Right forelimb (tissue), 1 donor: Measurements from ENCODE around the gene ABI3.
A peak's percentile ranks its signal among the peaks of the same experiment; 100 is the strongest.

Source experiments
- DNase-seq: peaks from one replicate; pipeline ENCODE4 v3.0.0-alpha.2; 2018

ABI3 gene

DNA sequence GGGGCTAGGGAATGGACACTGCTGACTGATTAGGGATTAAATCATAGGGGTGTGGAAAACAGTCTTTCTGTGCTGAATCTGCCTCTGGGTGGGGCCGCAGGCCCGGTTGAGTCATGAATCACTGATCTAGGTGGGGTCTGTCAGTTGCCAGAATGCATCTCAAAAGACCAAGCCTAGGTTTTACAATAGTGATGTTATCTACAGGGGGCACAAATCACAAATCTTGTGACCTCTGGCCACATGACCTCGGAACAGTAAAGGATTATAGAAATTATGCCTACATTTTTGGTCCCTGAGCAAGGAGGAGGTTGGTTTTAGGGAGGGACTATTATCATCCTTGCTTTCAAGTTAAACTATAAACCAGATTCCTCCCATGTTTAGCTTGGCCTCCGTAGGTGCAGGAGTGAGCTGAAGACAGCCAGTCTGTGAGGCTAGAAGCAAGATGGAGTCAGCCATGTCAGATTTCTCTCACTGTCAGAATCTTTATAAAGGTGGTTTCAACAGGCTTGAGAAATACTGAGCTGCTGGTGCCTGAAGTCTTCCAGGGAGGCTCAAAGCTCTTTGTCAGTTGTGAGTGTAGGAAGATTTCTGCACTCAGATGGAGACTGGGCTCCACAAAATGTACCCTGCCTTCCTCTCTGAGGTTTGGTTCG is 13.0 kb upstream of the ABI3 start:
- no peak for DNase-seq

DNA sequence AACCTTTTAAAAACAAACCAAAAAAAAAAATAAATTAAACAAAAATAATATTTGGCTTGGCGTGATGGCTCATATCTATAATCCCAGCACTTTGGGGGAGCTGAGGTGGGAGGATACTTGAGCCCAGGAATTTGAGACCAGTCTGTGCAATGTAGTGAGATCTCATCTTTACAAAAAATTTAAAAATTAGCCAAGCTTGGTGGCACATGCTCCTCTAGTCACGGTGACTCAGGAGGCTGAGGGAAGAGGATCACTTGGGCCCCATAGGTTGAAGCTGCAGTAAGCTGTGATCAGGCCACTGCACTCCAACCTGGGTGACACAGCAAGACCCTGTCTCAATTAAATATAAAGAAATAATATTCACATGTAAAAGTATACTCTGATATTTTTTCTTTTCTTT is 12.3 kb upstream of the ABI3 start:
- no peak for DNase-seq

DNA sequence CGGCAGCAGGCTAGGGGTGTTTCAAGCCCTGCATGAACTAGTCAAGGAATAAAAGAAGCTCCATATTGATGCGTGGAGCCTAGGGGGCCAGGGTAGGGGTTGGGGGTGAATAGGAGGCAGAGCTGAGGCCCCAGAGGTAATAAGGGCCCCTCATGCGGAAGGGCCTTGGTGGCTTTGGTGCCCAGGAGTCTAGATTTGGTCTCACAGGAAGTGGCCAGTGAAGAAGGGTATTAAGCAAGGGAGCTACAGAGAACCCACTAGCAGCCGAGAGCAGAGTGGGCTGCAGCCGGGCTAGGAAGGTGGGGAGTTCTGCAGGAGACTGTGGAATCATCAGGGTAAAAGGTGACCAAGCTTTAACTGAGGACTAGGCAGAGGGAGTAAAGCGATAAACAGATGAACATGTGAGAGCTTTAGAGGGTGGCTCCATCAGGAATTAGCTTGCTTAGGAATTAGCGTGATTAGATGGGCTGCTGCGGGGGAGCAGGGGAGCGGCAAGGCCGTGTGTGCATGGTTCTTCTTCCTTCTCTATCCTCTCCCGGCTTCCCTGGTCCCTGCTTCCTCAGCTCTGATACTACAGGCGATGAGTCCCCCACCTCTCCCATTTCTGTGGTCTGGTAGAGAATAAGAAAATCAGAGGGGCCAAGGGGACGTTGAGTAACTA is 10.0 kb upstream of the ABI3 start:
- DNase-seq = no peak

DNA sequence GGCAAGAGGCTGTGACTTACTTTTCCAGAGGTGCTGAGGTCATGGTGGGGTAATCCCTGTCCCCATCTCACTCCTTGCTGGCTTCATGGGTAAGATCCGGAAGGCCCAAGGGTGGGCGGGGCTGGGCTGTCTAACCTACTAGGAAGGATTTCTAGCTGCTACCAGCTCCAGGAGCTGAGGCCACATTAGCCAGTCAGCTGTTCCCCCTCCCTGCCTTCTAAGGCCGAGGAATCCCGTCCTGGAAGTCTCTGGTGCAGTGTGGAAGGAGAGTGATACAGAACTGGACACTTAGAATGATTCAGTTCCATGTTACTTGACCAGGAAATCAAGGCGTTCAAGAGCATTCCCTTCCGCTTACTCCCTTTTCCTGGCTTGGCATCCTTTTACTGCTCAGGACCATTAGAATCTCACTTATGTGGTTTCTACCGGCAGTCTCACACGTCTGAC is 9.0 kb upstream of the ABI3 start:
- DNase-seq = no peak

- DNase-seq = no peak
These were observed 6.7 kb upstream of the ABI3 start for GRCh38 chr17:49203796-49204195.

DNA sequence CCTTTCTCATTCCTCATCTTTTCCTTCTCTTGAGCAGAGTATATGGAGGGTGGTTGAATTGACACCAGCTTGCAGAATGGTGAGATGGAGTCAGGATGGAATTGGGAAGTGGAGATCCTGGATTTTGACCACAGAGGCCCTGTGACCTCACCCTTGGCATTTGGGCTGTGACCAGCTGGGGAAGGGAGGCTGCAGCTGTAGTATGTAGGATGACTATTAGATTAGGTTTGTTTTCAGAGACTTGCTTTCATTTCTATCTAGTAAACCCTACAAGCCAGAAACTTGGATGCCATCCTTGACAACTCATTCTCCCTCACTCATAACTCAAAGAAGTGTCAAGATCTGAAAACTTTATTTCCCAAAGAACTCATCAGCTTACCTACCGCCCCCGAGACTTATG is 6.0 kb upstream of the ABI3 start:
- DNase-seq = no peak

GRCh38 chr17:49209061-49209571 is 1.4 kb upstream of the ABI3 start:
- no peak for DNase-seq

DNA sequence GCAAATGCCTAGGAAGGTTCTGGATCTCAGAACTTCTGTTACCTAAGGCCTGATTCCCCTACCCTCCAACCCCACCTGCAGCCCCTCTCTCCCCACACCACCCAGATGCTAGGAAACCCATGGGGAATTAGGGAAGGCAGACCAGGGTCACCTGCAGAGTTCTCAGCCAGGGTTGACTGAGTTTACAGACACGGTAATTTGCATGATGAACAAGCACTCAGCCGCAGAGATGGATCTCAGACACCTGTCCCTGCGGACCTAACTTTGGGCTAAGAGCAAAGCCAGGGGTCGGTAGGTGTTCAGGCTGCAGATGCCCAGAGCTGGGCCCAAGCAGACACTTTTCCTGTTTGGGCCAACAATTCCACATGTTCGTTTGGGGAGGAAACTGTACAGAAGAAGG is 2.9 kb downstream of the ABI3 start:
- DNase-seq = no peak

DNA sequence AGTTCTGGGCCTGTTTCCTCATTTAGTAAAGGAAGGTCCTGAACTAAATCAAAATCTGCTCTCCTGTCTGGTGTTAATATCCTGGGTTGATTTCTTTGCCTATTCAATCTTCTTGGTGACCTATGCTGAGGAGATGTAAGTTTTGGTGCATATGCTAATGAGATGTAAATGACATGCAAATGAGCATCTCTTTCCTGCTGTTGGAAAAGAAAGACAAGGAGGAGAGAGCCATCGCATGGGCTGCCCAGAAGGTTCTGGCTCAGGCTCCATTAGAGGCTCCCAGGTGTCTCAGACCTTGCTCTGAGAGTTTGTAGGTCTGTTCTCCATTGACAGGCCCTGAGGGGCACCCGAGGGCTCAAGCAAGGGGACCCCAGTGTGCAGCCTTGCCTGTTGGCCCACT is 3.3 kb downstream of the ABI3 start:
- no peak for DNase-seq

DNA sequence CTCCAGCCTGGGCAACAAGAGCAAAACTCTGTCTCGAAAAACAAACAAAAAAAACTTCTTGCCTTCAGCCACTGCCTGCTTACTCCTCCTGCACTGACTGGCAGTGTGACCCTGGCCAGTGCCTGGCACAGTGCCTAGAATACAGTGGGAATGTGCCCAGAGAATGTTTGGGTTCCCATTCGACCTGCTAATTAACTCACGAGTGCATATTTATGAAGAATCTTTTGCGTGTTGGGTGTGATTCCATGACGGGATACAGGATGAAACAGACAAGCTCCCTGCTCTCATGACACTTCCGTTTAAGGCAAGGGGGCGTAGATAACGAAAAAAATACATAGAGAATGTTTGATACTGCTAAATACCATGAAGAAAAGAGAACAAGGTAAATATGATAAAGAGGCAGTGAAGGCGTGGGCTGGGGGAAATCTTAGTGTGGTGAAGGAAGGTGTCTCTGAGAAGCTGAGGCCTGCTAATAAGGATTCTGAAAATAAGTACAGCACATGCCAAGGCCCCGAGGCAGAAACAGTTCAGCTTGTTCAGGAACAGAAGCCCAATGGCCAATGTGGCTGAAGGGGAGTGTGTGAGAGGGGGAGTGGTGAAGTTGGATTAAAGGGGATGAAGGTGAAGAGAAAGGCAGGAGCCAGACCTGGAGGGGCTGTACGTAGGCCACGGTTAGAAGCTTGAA is 4.3 kb downstream of the ABI3 start:
- no peak for DNase-seq

DNA sequence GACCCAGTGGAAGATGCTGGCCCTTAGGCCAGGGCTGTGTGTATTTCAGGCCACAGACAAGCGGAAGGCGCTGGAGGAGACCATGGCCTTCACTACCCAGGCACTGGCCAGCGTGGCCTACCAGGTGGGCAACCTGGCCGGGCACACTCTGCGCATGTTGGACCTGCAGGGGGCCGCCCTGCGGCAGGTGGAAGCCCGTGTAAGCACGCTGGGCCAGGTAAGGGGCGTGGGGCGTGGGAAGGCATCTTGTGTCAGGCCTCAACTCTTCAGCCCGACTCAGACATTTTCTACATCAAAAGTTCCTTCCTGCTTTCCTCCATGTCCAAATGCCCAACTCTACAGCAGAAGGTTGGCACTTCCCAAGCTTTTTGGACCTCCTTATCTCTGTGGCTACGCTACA is 6.0 kb downstream of the ABI3 start:
- DNase-seq = no peak

GRCh38 chr17:49216953-49217650 is 6.6 kb downstream of the ABI3 start:
- no peak for DNase-seq

- DNase-seq = peak; percentile 46
These were observed 7.3 kb downstream of the ABI3 start for GRCh38 chr17:49217651-49218413.

DNA sequence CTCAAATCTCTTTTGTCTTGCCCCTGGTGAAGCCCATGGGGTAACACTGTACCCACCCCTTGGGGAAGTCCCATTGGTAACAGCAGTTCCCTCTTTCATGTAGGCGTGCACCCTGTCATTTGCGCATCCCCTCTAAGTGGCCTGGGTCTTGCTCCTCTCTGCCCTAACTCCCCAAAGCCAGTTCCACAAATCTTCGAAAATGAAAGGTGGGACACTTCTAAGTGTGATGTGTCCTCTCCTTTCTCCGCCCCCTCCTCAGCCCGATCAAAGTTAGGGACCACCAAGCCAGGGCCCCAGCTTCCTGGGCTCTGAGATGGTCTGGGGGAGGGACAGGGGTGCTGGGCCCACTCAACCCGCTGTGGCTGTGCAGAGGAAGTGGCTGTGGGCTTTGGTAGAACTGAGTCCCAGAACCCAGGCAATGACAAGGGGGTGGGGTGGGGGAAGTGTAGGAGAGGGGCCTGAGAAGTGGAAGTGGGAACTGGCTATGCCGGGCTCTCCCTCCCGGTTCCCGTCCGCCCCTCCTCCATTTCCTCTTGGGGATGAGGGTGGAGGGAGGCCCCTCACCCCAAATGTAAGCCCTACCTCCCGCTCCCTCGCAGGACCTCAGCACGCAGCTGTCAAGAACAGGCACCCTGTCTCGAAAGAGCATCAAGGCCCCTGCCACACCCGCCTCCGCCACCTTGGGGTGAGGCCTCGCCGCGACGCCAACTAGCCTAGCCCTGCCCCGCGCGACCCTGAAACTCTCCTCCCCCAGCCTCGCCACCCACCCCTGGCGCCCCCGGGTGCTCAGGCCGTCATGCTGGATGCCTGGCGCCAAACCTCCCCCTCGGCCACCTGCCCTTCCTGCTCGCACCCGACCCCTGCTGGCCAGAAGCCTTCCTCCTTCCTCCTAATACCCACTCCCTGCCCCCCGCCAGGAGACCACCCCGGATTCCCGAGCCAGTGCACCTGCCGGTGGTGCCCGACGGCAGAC is 8.7 kb downstream of the ABI3 start:
- no peak for DNase-seq

GRCh38 chr17:49219987-49220386 is 9.5 kb downstream of the ABI3 start:
- DNase-seq = peak; percentile 49

DNA sequence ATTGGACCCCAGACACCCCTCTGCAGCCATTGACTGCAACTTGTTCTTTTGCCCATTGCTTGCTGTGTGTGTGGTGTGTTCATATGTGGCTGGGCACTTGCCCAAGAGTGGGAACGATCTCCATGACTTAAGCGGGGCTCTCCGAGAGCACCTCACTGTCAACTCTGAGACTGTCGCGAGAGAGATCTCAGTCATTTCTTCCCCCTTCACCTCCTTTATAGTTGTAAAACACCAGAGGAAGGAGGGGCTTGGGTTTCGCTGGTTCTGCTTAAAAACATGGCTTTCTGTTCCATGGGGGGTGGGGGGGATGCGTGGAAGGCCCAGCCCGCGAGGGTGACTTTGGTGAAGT is 12.6 kb downstream of the ABI3 start:
- DNase-seq = no peak

GRCh38 chr17:49223517-49224197 is 13.2 kb downstream of the ABI3 start:
- DNase-seq = peak; percentile 75

DNA sequence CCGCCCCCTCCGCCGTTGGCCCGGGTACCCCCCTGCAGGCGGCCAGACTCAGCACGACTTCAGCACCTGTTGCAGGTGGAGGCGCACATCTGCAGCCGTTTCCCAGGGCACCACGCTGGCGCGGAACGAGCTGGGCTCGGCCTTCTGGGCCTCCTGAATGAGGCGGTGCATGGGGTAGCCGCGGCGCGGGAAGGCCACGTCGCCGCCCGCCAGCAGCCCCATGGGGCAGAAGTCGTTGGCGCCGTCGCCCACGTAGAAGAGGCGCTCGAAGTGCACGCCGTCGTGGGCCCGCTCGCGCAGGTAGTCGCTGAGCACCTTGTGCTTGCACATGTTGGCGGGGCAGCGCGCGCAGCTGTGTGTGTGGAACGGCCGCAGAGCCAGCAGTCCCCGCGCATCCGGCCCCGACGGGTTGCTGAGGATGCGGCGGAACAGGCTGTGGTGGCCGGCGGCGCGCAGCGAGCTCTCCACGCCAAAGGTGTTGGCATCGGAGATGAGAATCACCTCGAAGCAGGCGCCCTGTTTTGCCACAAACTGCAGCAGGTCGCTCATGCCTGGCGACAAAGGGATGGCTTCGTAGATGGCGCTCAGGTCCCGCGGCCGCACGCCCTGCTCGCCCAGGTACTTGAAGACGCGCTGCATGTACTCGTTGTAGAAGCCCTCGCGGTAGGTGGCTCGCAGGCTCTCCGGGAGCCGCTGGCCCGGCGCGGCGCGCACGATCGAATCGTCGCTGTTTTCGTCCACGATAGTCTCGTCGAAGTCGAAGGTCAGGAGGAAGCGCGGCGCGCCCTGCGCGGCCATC is 13.9 kb downstream of the ABI3 start:
- peak; percentile 49 for DNase-seq

GRCh38 chr17:49224997-49225337 is 14.5 kb downstream of the ABI3 start:
- DNase-seq = no peak
